OCI-LY7 (cell line): ENCODE results near the gene PHRF1. TPM values are rescaled to one million over a fixed set of nuclear protein-coding genes. Genes with fewer than 3 reads are reported as not detected.
A peak's percentile ranks its signal among the peaks of the same experiment; 100 is the strongest.

Experiments
- BruUV-seq: library from RNA; stranded (reverse); fragments of 400-500 nt; replicated peaks from 2 replicates; lab custom pipeline; 2021; lab: Mats Ljungman, UMichigan
- CTCF ChIA-PET: fragments of 300-600 bp; sonication (Branson Sonifier 250); formaldehyde crosslinking; loops from one replicate; lab custom pipeline; 2022; ENCODE audit warnings: antibody characterized with exemption; ENCODE audit not compliant: unreplicated experiment; lab: Charles Lee
- POLR2A ChIA-PET: fragments of 300-600 bp; sonication (Branson Sonifier 250); formaldehyde crosslinking; loops from one replicate; lab custom pipeline; 2022; ENCODE audit warnings: antibody characterized with exemption; lab: Charles Lee
- DNase-seq: peaks from one replicate; pipeline ENCODE4 v3.0.0-alpha.2; 2015; ENCODE audit warnings: low spot score
- H2AFZ ChIP-seq: fragments of 200-600 bp; sonication (generic), shearing (Covaris generic); 2 replicates; pipeline ENCODE4 v1.6.1; 2014; ENCODE audit warnings: mild to moderate bottlenecking, antibody characterized with exemption, low read length, moderate library complexity
- H3K27ac ChIP-seq: fragments of 200-600 bp; sonication (generic); 2 replicates; pipeline ENCODE4 v1.5.1; 2014; ENCODE audit warnings: mixed run types, low read depth, mild to moderate bottlenecking, moderate library complexity, low read length, inconsistent platforms; ENCODE audit not compliant: poor library complexity, severe bottlenecking
- H3K36me3 ChIP-seq: fragments of 200-600 bp; sonication (generic); 2 replicates; pipeline ENCODE4 v1.6.1; 2014; ENCODE audit warnings: mild to moderate bottlenecking, antibody characterized with exemption, low read length, moderate library complexity, mixed read lengths; ENCODE audit not compliant: insufficient read depth
- H3K4me1 ChIP-seq: fragments of 200-600 bp; sonication (generic); 2 replicates; pipeline ENCODE4 v1.5.1; 2014; ENCODE audit warnings: mild to moderate bottlenecking, low read length; ENCODE audit not compliant: insufficient read depth, poor library complexity, severe bottlenecking
- H3K4me2 ChIP-seq: fragments of 200-600 bp; sonication (generic); 2 replicates; pipeline ENCODE4 v1.6.1; 2014; ENCODE audit warnings: mild to moderate bottlenecking, low read length
- H3K4me3 ChIP-seq: fragments of 200-600 bp; sonication (generic); 2 replicates; pipeline ENCODE4 v1.5.1; 2014; ENCODE audit warnings: mild to moderate bottlenecking, low read depth, low read length; ENCODE audit not compliant: poor library complexity, severe bottlenecking
- H3K79me2 ChIP-seq: fragments of 200-600 bp; sonication (generic); 2 replicates; pipeline ENCODE4 v1.6.1; 2016; ENCODE audit warnings: low read depth, mild to moderate bottlenecking, low read length, moderate library complexity, mixed read lengths; ENCODE audit not compliant: insufficient read depth
- H3K9me2 ChIP-seq: fragments of 200-600 bp; sonication (generic); 2 replicates; pipeline ENCODE4 v1.6.1; 2016; ENCODE audit warnings: mild to moderate bottlenecking, low read length, mixed read lengths; ENCODE audit not compliant: insufficient read depth
- H3K9me3 ChIP-seq: fragments of 200-600 bp; sonication (generic); 2 replicates; pipeline ENCODE4 v1.6.1; 2014; ENCODE audit warnings: mild to moderate bottlenecking, mixed run types, low read length, mixed read lengths
- H4K20me1 ChIP-seq: fragments of 200-600 bp; sonication (generic); 2 replicates; pipeline ENCODE4 v1.6.1; 2014; ENCODE audit warnings: mild to moderate bottlenecking, antibody characterized with exemption, low read length, moderate library complexity, mixed read lengths; ENCODE audit not compliant: insufficient read depth
- EZH2phosphoT487 ChIP-seq: fragments of 200-600 bp; sonication (generic); IDR thresholded peaks from 2 replicates; pipeline ENCODE4 v1.6.1; 2018; ENCODE audit warnings: low read depth, borderline replicate concordance, mild to moderate bottlenecking, mixed run types, antibody characterized with exemption, low read length, moderate library complexity, mixed read lengths
- intact Hi-C: fragments of 100-400 bp; cut with micrococcal nuclease; formaldehyde crosslinking; loops from one replicate; pipeline ENCODE4 v1.10.0; 2022; ENCODE audit not compliant: unreplicated experiment
- total RNA-seq, 2 experiments: library from RNA; depleted of rRNA in 1 of 2; stranded (reverse); fragments of >200 nt in 1 of 2; shearing (Covaris generic) in 1 of 2; gene quantifications; 2 replicates each; pipeline ENCODE4 v1.2.3, GENCODE V29; 2014 to 2022
- TF ChIP-seq, protein P1 (sequence below): fragments of 200-600 bp; sonication (generic); conservative IDR thresholded peaks from 2 replicates; pipeline ENCODE4 v1.5.1; 2014; ENCODE audit warnings: mild to moderate bottlenecking, antibody characterized with exemption, low read length, moderate library complexity, mixed read lengths

Gene PHRF1
- total RNA-seq, 2 experiments from 2014 or later = 25.6 to 45.4 TPM

DNA sequence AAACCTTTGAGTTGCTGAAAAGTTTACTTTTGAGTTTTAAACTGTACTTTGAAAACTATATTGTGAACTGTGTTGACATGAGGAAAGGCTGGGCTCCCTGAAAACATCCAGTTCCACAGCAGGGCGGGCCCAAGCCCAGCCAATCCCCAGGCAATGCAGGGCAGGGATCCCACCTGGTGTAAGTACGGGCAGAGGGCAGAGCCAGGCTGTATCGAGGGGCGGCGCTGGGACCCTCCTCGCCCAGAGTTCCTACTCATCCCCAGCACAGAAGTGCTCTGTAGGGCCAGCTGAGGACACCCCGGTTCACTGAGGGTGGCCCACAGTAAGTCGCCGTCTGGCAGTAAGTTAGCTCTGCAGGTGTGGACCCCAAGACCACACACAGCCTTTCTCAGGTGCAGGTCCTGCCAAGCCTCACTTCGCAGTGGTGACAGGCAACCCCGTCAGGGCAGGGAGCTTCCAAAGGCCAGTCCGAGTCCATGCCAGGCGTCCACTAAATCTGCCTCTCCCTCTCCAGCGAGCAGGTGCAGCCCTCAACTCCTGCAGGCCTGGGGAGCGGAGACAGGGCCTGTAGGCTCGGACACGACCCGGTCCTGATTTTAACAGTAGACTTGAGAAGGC, 9.2 kb upstream of the PHRF1 start:
- Histone ChIP-seq H3K4me3 (peak overlapping the region; percentile 84), H3K4me2 (peak overlapping the region; percentile 94), H3K9me2 (no peaks in the 10 kb centered on the region), H2AFZ (no peak overlapping the region), H3K9me3 (no peaks in the 10 kb centered on the region), H3K79me2 (no peaks in the 10 kb centered on the region), H3K27ac (no peak overlapping the region), H3K4me1 (peaks cover 18% of the 10 kb centered on the region), H3K36me3 (no peaks in the 10 kb centered on the region), H4K20me1 (no peaks in the 10 kb centered on the region)
- CTCF ChIA-PET = no interaction called here
- BruUV-seq = no TSS peak
- intact Hi-C loops = loop anchor here (5.0 kb wide), 1 partner anchor 230 kb away; the partner anchor contains the start of gene SLC25A22
- POLR2A ChIA-PET = no interaction called here
- no peak for TF ChIP-seq EZH2phosphoT487
- TF ChIP-seq, protein P1, sequence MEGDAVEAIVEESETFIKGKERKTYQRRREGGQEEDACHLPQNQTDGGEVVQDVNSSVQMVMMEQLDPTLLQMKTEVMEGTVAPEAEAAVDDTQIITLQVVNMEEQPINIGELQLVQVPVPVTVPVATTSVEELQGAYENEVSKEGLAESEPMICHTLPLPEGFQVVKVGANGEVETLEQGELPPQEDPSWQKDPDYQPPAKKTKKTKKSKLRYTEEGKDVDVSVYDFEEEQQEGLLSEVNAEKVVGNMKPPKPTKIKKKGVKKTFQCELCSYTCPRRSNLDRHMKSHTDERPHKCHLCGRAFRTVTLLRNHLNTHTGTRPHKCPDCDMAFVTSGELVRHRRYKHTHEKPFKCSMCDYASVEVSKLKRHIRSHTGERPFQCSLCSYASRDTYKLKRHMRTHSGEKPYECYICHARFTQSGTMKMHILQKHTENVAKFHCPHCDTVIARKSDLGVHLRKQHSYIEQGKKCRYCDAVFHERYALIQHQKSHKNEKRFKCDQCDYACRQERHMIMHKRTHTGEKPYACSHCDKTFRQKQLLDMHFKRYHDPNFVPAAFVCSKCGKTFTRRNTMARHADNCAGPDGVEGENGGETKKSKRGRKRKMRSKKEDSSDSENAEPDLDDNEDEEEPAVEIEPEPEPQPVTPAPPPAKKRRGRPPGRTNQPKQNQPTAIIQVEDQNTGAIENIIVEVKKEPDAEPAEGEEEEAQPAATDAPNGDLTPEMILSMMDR = no peak
- DNase-seq = no peak

DNA sequence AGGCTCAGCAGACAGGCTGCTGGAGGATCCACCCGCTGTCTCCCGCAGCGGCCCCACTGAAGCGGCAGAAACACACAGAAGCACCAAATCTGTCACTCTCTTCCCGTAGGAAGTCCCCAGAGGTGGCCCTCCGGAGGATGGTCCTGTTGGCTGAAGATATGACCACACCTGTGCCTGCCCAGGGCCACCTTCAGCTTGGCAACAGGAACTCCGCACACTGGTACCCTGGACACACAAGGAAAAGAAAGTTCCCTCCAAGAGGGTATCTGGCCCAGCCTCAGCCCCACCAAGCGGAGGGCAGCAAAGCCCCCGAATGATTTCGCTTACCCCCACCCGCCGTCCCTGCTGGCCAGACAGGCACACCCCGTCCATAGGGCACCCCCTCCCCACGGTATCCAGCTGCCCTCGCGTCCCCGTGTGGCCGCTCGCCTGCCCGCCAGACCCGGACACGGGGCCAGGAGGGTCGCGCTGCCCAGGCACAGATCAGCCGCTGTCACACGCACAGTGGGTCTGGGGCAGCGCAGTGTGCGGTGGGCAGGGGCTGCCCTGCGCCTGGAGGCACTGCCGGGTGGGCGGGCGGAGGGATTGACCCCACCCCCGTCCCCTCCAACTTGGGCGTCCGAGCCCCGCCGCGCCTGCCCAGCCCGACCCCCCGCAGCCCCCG, 8.5 kb upstream of the PHRF1 start:
- peaks cover 18% of the 10 kb centered on the region for H3K4me1 ChIP-seq
- H3K27ac ChIP-seq = no peak overlapping the region
- TF ChIP-seq, protein P1 = no peak
- no peak for TF ChIP-seq EZH2phosphoT487
- H3K79me2 ChIP-seq = no peaks in the 10 kb centered on the region
- BruUV-seq = no TSS peak
- ChIA-PET POLR2A (interaction anchor here (1.0 kb wide), 1 partner anchor 32 kb away, joined by 4 read pairs; no protein-coding TSS in a partner anchor), CTCF (no interaction called here)
- H3K4me3 ChIP-seq = peak overlapping the region; percentile 84
- H3K36me3 ChIP-seq = no peaks in the 10 kb centered on the region
- no peaks in the 10 kb centered on the region for H3K9me2 ChIP-seq
- peak overlapping the region; percentile 68; the same call in 1 of the 2 replicates for H2AFZ ChIP-seq
- no peak for DNase-seq
- H3K9me3 ChIP-seq = no peaks in the 10 kb centered on the region
- H4K20me1 ChIP-seq = no peaks in the 10 kb centered on the region
- peak overlapping the region; percentile 94 for H3K4me2 ChIP-seq
- intact Hi-C loops = loop anchor here (5.0 kb wide), 1 partner anchor 230 kb away; the partner anchor contains the start of gene SLC25A22
